ENCODE measurements around the gene HMGCR.

HMGCR gene

GRCh38 chr5:75389430-75389829, 52.4 kb downstream of the HMGCR start:
- no peak for DNase-seq

GRCh38 chr5:75395277-75395676, 58.3 kb downstream of the HMGCR start:
- DNase-seq = no peak

- DNase-seq = no peak
Measured at GRCh38 chr5:75405296-75405695, 68.3 kb downstream of the HMGCR start.

Measured in NCI-H146 (cell line).